WI38 (cell line): ENCODE measurements around the gene TSPAN1.

Experiments
- H3K4me3 ChIP-seq: 2 replicates; pipeline ENCODE4 v1.5.1; 2011; ENCODE audit warnings: low read depth, mild to moderate bottlenecking, control low read depth, low read length
- CTCF ChIP-seq: IDR thresholded peaks from 2 replicates; pipeline ENCODE4 v1.5.1; 2012; ENCODE audit warnings: low read depth, mild to moderate bottlenecking, control low read depth, low read length

Gene TSPAN1

DNA sequence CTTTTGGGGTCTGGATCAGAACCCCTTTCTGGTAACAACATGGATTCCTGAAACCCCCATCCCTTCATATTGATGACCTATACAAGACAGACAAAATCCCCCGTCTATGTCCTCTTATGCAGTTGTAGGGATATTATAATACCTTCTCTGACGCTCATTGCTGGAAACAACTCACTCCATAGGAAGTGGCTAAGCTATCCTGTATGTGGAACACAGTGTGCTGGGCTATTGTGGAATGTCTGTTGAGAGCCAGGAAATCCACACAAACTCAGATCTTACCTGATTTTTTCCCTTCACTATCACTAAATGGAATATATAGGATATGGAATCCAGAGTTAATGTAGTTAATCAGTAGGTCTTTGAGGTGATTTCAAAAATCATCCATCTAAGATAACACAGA, 24.8 kb upstream of the TSPAN1 start:
- no peak overlapping the region for H3K4me3 ChIP-seq
- no peak for TF ChIP-seq CTCF

DNA sequence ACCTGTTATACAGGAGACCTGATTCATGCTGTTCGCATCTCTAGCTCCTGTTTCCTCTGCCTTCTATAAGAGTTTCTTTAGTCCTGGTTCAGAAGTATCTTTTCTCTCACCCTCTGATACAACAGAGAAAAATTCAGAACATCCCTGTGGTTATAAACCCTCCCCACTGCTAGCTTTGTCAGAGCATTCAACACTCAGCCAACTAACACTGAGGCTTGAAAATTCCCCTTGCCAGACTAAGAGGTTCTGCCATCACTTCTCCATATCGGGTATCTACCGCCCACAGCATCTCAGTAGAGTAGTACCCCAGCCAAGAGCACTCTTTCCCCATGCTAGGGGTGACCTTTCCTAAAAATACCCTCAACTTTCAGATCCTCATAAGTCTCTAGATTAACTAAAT, 22.9 kb upstream of the TSPAN1 start:
- H3K4me3 ChIP-seq = no peak overlapping the region
- TF ChIP-seq CTCF = no peak

- TF ChIP-seq CTCF = no peak
- no peak overlapping the region for H3K4me3 ChIP-seq
Observed at GRCh38 chr1:46153228-46153627, 21.7 kb upstream of the TSPAN1 start.

DNA sequence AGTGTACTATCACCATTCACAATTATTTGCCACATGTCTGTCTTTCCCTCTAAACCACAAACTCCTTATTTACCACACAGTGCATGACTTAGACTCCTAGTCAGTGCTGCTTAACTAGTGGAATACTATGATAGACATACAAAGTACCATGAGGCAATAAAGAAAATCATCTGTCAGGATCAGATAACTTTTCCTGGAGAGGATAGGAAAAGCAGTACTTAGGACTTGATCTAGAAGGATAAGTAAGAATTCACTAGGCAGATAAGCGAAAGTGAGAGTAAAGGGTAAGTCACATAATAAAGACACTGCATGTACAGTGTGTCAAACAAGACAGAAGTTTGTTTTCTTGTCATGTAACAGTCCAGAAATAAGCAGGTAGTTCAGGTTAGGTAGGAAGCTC, 21.2 kb upstream of the TSPAN1 start:
- no peak for TF ChIP-seq CTCF
- no peak overlapping the region for H3K4me3 ChIP-seq

- TF ChIP-seq CTCF = no peak
- no peak overlapping the region for H3K4me3 ChIP-seq
Observed at GRCh38 chr1:46157916-46158311, 17.0 kb upstream of the TSPAN1 start.

- H3K4me3 ChIP-seq = no peak overlapping the region
- no peak for TF ChIP-seq CTCF
Observed at GRCh38 chr1:46158312-46159281, 16.3 kb upstream of the TSPAN1 start.

DNA sequence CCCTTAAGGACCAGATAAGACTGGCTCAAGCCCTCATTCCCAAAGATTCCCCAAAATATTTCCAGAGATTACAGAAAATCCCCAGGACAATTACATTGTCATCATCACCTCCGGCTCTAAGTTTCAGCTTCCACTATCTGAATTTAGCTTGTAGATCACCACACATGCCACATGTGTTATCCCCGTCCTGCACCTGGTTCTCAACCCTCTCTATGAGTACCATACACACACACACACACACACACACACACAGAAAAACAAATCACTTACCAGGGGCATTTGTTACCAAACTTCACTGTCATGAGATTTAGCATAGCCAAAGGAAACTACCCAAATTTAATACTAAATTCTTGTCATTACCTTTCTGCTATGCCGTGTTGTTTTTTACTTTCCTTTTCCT, 15.4 kb upstream of the TSPAN1 start:
- H3K4me3 ChIP-seq = no peak overlapping the region
- TF ChIP-seq CTCF = no peak
